ENCODE measurements around the gene EGR4.
"Not testable (repeated sequence)": the region's sequence is repeated elsewhere in the genome, so short reads cannot be mapped to it uniquely, and the experiment has no call there.

The EGR4 gene

DNA sequence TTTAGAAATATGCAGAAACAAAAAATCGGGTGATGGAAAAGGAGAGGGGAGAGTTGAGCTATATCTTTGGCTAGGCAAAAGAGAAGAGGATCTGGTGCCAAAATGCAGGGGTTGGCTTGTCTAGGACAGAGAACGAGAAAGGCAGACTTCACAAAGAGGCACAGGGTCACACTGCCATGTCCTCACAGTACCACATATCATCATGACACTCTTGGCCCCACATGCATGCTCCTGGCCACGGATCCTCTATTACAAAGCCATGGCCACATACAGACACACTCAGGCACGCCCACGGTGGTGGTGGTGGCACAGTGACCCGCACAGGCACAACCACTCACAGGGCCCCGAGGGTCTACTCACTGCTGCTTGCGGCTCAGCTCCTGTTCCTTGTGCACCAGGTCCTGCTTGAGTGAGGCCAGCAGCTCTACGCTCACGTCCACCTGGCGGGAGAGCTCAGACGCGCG, 24.9 kb downstream of the EGR4 start:
- Histone ChIP-seq H3K36me3 (ENCODE audit: control insufficient read depth, low read depth, low read length) (no peaks in the 10 kb centered on the region), H3K27me3 (ENCODE audit: control insufficient read depth, insufficient read depth, low read length) (peaks cover 42% of the 10 kb centered on the region), H3K27ac (ENCODE audit: low read length) (no peak overlapping the region), H3K9me3 (ENCODE audit: control insufficient read depth, low read depth, low read length) (no peaks in the 10 kb centered on the region), H3K4me1 (ENCODE audit: control insufficient read depth, low read depth, low read length) (peaks cover 4% of the 10 kb centered on the region), H3K9ac (ENCODE audit: low read length) (no peak overlapping the region), H3K4me3 (ENCODE audit: low read length) (peak overlapping the region; percentile 42)

DNA sequence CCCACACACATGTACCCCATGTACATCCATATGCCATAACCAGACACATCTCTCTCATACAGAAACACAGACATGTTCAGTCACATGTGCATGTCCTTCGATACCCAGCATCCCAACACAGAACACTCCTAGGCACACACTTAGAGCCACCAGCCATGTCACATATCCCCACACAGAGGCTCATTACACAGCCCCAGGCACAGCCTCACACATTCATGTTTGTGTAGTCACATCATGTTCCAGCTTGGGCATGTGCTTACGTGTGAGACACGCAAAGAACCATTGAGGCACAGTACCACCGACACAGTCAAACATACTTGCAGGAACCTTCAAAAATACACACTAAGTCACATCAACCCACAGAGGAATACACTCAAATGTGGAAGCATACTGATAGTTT, 26.3 kb downstream of the EGR4 start:
- no peaks in the 10 kb centered on the region for H3K9me3 ChIP-seq (ENCODE audit: control insufficient read depth, low read depth, low read length)
- peaks cover 4% of the 10 kb centered on the region for H3K4me1 ChIP-seq (ENCODE audit: control insufficient read depth, low read depth, low read length)
- no peak overlapping the region for H3K27ac ChIP-seq (ENCODE audit: low read length)
- no peak overlapping the region for H3K9ac ChIP-seq (ENCODE audit: low read length)
- peaks cover 42% of the 10 kb centered on the region for H3K27me3 ChIP-seq (ENCODE audit: control insufficient read depth, insufficient read depth, low read length)
- H3K4me3 ChIP-seq (ENCODE audit: low read length), result no peak overlapping the region
- no peaks in the 10 kb centered on the region for H3K36me3 ChIP-seq (ENCODE audit: control insufficient read depth, low read depth, low read length)

DNA sequence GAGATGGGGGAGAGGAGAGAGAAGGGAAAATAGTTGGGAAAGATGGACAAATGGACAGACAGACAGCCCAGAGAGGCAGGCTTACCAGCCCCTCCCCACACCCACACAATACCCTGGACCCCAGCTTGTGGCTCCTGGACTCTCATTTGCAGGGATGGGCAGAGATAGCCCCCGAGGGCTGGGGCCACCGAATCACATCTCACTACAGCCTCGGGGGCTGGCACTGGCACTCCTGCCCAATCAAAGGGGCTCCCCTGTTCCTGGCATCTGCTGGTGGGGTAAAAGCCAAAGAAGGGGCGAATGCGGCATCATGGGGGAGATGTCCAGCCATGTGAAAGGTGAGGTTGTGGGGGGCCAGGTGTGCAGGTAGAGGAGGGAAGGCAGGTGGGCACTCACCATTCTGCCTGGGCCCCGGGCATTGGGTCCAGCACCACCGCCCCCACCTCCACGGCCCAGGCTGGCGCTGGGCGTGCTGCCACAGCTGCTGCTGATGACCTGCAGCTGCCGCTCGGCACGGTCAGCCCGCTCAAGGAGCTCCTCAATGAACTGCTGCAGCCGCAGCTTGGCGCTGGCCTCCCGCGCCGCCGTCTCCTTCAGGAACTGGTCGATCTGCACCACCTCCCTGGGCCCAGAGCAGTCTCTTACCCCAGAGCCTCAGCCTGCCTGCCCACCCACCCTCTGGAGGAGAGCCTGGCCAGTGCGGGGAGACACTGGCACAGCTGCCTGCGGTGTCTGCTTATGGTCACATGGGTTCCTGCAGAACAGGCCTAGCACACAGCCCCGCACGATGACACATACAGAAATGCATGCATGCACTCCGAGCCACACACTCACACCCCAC, 27.1 kb downstream of the EGR4 start:
- H3K27me3 ChIP-seq (ENCODE audit: control insufficient read depth, insufficient read depth, low read length), result peaks cover 41% of the 10 kb centered on the region
- H3K36me3 ChIP-seq (ENCODE audit: control insufficient read depth, low read depth, low read length), result no peaks in the 10 kb centered on the region
- no peak overlapping the region for H3K4me3 ChIP-seq (ENCODE audit: low read length)
- no peaks in the 10 kb centered on the region for H3K9me3 ChIP-seq (ENCODE audit: control insufficient read depth, low read depth, low read length)
- no peak overlapping the region for H3K9ac ChIP-seq (ENCODE audit: low read length)
- no peak overlapping the region for H3K27ac ChIP-seq (ENCODE audit: low read length)
- H3K4me1 ChIP-seq (ENCODE audit: control insufficient read depth, low read depth, low read length), result peaks cover 4% of the 10 kb centered on the region

DNA sequence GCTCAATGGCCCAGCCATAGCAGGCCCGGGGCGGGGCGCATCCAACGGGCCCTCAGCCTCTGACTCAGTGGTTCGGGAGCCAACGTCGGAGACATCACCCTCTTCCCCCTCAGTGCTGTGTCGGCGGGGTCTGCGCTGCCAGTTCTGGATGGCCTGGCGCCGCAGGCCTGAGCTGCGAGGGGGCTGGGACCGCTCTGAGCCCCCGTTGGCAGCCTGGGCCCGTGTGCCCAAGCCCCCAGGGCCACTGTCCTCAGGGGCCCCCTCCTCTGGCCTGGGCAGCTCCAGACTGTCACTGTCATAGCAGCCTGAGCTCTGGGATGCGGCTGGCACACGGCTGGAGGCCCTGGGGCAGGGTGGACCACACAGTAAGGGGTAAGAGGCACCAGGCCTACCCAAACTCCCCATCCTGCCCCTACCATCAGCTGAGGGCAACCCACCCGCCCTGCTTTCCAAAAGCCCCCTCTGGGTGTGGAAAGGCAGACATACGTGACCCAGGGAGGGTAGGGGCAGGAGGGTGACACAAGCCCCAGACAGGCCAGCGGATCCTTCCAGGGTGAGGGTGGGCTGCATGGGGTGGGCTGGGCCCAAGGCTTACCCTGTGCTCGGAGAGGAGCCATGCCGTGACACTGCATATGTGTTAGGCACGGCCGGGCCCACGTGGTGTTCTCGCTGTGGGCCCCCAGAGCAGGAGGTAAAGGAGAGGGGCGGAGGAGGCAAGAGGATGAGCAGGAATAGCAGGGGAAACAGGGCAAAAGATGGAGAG, 27.9 kb downstream of the EGR4 start:
- Histone ChIP-seq H3K27ac (ENCODE audit: low read length) (no peak overlapping the region), H3K4me1 (ENCODE audit: control insufficient read depth, low read depth, low read length) (peaks cover 4% of the 10 kb centered on the region), H3K4me3 (ENCODE audit: low read length) (no peak overlapping the region), H3K9me3 (ENCODE audit: control insufficient read depth, low read depth, low read length) (no peaks in the 10 kb centered on the region), H3K36me3 (ENCODE audit: control insufficient read depth, low read depth, low read length) (no peaks in the 10 kb centered on the region), H3K27me3 (ENCODE audit: control insufficient read depth, insufficient read depth, low read length) (peaks cover 33% of the 10 kb centered on the region), H3K9ac (ENCODE audit: low read length) (no peak overlapping the region)

DNA sequence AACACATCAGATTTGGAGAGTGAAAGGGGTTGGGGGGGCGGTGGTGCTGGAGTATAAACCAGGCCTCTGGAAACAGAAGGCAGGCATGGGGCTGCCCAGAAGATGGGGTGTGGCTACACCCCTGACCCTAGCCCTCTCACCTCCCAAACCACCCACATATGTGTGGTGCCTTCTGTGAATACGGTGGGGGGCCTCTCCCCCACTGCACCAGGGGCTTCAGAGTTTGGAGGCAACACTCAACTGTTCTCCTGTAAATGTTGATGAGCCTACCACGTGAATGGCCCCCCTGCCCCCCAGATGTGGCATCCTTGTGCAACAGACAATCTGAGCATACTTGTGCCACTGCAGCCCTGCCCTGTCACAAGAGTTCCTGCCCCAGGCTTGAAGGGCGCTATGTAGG, 28.6 kb downstream of the EGR4 start:
- Histone ChIP-seq H3K9me3 (ENCODE audit: control insufficient read depth, low read depth, low read length) (no peaks in the 10 kb centered on the region), H3K27ac (ENCODE audit: low read length) (no peak overlapping the region), H3K27me3 (ENCODE audit: control insufficient read depth, insufficient read depth, low read length) (peaks cover 26% of the 10 kb centered on the region), H3K9ac (ENCODE audit: low read length) (no peak overlapping the region), H3K36me3 (ENCODE audit: control insufficient read depth, low read depth, low read length) (no peaks in the 10 kb centered on the region), H3K4me3 (ENCODE audit: low read length) (no peak overlapping the region), H3K4me1 (ENCODE audit: control insufficient read depth, low read depth, low read length) (peaks cover under 1% of the 10 kb centered on the region)

DNA sequence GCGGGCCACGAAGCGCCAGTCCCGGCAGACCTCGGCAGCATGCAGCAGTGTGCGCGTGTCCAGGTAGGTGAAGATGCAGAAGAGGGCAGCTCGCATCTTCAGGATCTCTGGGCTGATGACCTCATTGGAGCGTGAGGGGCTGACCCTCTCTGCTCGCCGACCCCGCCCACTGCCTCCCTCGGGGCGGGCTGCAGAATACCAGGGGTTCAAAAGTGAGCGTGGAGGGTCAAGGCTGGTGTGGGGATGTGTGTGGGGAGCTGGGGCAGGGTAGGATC, 29.1 kb downstream of the EGR4 start:
- Histone ChIP-seq H3K27ac (ENCODE audit: low read length) (no peak overlapping the region), H3K4me3 (ENCODE audit: low read length) (no peak overlapping the region), H3K4me1 (ENCODE audit: control insufficient read depth, low read depth, low read length) (no peaks in the 10 kb centered on the region), H3K9me3 (ENCODE audit: control insufficient read depth, low read depth, low read length) (no peaks in the 10 kb centered on the region), H3K36me3 (ENCODE audit: control insufficient read depth, low read depth, low read length) (no peaks in the 10 kb centered on the region), H3K27me3 (ENCODE audit: control insufficient read depth, insufficient read depth, low read length) (peaks cover 23% of the 10 kb centered on the region), H3K9ac (ENCODE audit: low read length) (no peak overlapping the region)

DNA sequence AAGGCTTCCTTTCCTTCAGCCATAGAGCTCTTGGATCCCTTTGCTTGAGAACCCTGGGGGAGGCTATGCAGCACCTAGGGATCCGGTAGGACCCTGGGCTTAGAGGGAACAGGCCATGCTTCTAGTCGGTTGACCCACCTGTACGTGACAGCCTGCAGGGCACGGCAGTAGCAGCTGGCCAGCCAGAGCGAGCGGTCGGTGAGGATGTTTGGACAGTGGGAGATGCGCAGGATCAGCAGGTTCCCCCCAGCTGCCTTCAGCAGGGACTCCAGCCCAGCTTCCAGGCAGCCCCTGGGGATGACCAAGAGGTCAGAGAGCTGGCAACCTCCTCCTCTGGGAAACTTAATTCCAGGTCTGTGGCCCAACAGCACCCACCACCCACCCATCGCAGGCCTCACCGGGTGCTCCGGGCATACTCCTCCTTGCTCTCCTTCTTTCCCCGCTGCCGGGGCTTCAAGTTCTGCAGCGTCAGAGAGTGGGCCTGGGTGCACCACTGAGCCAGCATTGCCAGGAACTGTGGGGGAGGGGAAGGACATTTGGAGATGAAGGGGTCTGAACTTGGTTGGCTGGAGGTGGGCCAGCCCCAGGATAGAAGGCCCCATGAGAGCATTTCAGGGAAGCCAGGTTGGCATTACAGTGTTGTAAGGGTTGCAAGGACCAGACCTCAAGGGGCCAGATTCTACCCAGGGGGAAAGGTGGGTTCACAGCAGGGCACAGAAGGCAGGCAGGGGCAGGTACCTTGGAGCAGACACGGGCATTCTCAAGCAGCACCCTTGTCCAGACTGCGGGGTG, 29.6 kb downstream of the EGR4 start:
- H3K36me3 ChIP-seq (ENCODE audit: control insufficient read depth, low read depth, low read length), result no peaks in the 10 kb centered on the region
- no peak overlapping the region for H3K9ac ChIP-seq (ENCODE audit: low read length)
- H3K27ac ChIP-seq (ENCODE audit: low read length), result no peak overlapping the region
- H3K4me1 ChIP-seq (ENCODE audit: control insufficient read depth, low read depth, low read length), result no peaks in the 10 kb centered on the region
- peaks cover 19% of the 10 kb centered on the region for H3K27me3 ChIP-seq (ENCODE audit: control insufficient read depth, insufficient read depth, low read length)
- no peak overlapping the region for H3K4me3 ChIP-seq (ENCODE audit: low read length)
- no peaks in the 10 kb centered on the region for H3K9me3 ChIP-seq (ENCODE audit: control insufficient read depth, low read depth, low read length)

DNA sequence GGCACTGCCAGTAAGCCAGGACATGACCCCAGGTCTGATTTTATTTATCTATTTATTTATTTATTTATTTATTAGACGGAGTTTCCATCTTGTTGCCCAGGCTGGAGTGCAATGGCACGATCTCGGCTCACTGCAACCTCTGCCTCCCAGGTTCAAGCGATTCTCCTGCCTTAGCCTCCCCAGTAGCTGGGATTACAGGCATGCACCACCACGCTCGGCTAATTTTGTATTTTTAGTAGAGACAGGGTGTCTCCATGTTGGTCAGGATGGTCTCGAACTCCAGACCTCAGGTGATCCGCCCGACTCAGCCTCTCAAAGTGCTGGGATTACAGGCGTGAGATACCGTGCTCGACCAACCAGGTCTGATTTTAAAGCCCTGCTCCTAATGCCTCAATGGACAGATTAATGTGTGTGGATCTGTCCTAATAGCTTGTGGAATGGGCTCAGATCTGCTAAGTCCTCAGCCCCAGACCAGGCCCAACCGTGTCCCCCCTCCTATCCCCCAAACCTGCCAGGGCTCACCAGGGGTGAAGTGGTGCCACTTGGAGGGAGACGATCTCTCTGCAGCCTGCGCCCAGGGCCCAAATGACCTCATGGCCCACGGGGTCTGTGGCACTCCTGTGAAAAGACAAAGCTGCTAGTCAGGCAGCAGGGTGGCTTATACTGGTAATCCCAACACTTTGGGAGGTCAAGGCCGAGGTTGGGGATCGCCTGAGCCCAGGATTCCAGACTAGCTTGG, 30.5 kb downstream of the EGR4 start:
- H3K27me3 ChIP-seq (ENCODE audit: control insufficient read depth, insufficient read depth, low read length), result peaks cover 10% of the 10 kb centered on the region
- H3K36me3 ChIP-seq (ENCODE audit: control insufficient read depth, low read depth, low read length); H3K4me1 ChIP-seq (ENCODE audit: control insufficient read depth, low read depth, low read length); H3K4me3 ChIP-seq (ENCODE audit: low read length); H3K9ac ChIP-seq (ENCODE audit: low read length); H3K27ac ChIP-seq (ENCODE audit: low read length); H3K9me3 ChIP-seq (ENCODE audit: control insufficient read depth, low read depth, low read length): not testable (repeated sequence)

DNA sequence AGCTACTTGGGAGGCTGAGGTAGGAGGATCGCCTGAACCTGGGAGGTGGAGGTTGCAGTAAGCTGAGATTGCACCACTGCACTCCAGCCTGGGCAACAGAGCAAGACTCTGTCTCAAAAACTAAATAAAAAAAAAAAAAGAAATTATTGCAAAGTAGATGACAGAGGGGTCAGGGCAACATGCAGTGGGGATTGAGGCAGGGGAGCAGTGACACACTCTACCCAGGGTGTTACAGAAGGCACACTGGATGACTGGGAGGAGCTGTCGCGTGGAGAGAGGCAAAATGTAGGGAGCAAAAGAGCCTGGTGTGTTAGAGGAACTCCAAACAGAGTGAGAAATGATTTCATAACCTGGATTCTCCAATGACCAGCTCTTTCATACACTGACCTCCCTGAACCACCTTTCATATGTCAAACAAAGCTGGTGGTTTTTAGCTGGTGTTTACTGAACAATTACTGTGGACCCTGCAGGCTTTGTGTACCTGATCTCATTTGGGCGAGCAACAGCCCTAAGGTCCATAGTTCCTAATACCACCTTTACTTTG, 31.2 kb downstream of the EGR4 start:
- no peaks in the 10 kb centered on the region for H3K9me3 ChIP-seq (ENCODE audit: control insufficient read depth, low read depth, low read length)
- no peak overlapping the region for H3K27ac ChIP-seq (ENCODE audit: low read length)
- no peaks in the 10 kb centered on the region for H3K4me1 ChIP-seq (ENCODE audit: control insufficient read depth, low read depth, low read length)
- H3K4me3 ChIP-seq (ENCODE audit: low read length), result no peak overlapping the region
- peaks cover 3% of the 10 kb centered on the region for H3K27me3 ChIP-seq (ENCODE audit: control insufficient read depth, insufficient read depth, low read length)
- no peak overlapping the region for H3K9ac ChIP-seq (ENCODE audit: low read length)
- H3K36me3 ChIP-seq (ENCODE audit: control insufficient read depth, low read depth, low read length), result no peaks in the 10 kb centered on the region

DNA sequence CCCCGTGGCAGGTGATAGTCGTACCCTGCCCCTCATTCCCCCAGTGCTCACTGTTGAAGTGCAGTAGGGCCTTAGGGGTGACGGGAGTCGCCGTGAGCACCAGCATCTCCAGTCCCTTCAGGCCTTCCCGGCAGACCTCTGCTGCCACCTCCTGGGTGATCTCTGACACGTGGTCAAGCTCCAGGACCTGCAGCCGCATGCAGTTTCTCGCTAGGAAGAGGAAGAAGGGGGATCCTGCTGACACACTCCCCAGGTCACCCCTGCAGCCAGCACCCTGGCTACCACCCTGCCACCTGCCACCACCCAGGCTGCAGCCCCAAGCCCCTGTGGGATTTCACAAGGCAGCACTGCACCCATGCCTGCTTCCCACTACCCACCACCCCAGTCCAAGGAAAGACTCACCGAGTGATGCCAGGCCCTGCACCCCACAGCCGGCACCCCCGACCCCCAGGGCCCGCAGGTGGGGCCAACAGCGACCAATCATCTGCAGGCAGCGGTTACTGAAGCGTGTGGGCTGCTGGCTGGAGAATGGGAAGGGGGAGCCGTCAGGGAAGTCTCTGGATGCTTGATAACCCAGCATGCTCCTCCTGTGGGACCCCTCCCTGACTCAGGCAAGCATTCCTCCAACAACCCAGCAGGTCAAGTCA, 32.9 kb downstream of the EGR4 start:
- Histone ChIP-seq H3K4me1 (ENCODE audit: control insufficient read depth, low read depth, low read length) (no peaks in the 10 kb centered on the region), H3K4me3 (ENCODE audit: low read length) (no peak overlapping the region)

More for the DNA sequence above, 32.9 kb downstream of the EGR4 start:
- Histone ChIP-seq H3K36me3 (ENCODE audit: control insufficient read depth, low read depth, low read length) (no peaks in the 10 kb centered on the region), H3K27ac (ENCODE audit: low read length) (no peak overlapping the region), H3K27me3 (ENCODE audit: control insufficient read depth, insufficient read depth, low read length) (no peaks in the 10 kb centered on the region), H3K9ac (ENCODE audit: low read length) (no peak overlapping the region), H3K9me3 (ENCODE audit: control insufficient read depth, low read depth, low read length) (no peaks in the 10 kb centered on the region)
